GM19324 (cell line): ENCODE data around the gene ADAM17.
"Not testable (repeated sequence)": the region's sequence is repeated elsewhere in the genome, so short reads cannot be mapped to it uniquely, and the experiment has no call there.

ENCODE experiments used
- ATAC-seq: cut with Tn5 transposase; IDR thresholded peaks from one replicate; pipeline ENCODE4 v1.9.1; 2021; ENCODE audit warnings: mild to moderate bottlenecking, moderate library complexity; ENCODE audit not compliant: unreplicated experiment, low FRiP score

The ADAM17 gene

GRCh38 chr2:9555297-9556120 lies at the start of gene ADAM17:
TSS of gene ADAM17 (minus strand) at chr2:9555830. CDS start at chr2:9555605, 225 bp downstream.
- ATAC-seq = peak; percentile 94

- ATAC-seq = no peak
Measured at GRCh38 chr2:9602412-9602811, 46.8 kb upstream of the ADAM17 start.

- ATAC-seq = no peak
Measured at GRCh38 chr2:9601397-9601796, 45.8 kb upstream of the ADAM17 start.

- no peak for ATAC-seq
Measured at GRCh38 chr2:9599430-9599829, 43.8 kb upstream of the ADAM17 start.

GRCh38 chr2:9596621-9597311 lies 41.1 kb upstream of the ADAM17 start:
- no peak for ATAC-seq

- ATAC-seq = no peak
Measured at GRCh38 chr2:9595746-9596145, 40.1 kb upstream of the ADAM17 start.

- ATAC-seq = not testable (repeated sequence)
Measured at GRCh38 chr2:9595256-9595655, 39.6 kb upstream of the ADAM17 start.

GRCh38 chr2:9594366-9595054 lies 38.9 kb upstream of the ADAM17 start:
- no peak for ATAC-seq

GRCh38 chr2:9593925-9594324 lies 38.3 kb upstream of the ADAM17 start:
- no peak for ATAC-seq

- no peak for ATAC-seq
Measured at GRCh38 chr2:9592699-9593098, 37.1 kb upstream of the ADAM17 start.

- ATAC-seq = no peak
Measured at GRCh38 chr2:9590641-9591040, 35.0 kb upstream of the ADAM17 start.

GRCh38 chr2:9586465-9586864 lies 30.8 kb upstream of the ADAM17 start:
- no peak for ATAC-seq

- ATAC-seq = no peak
Measured at GRCh38 chr2:9585486-9585885, 29.9 kb upstream of the ADAM17 start.

- not testable (repeated sequence) for ATAC-seq
Measured at GRCh38 chr2:9584902-9585301, 29.3 kb upstream of the ADAM17 start.

GRCh38 chr2:9582624-9583023 lies 27.0 kb upstream of the ADAM17 start:
- ATAC-seq = no peak

- ATAC-seq = no peak
Measured at GRCh38 chr2:9578467-9579235, 23.0 kb upstream of the ADAM17 start.

- no peak for ATAC-seq
Measured at GRCh38 chr2:9574331-9574730, 18.7 kb upstream of the ADAM17 start.

- no peak for ATAC-seq
Measured at GRCh38 chr2:9573840-9574239, 18.2 kb upstream of the ADAM17 start.

GRCh38 chr2:9573013-9573720 lies 17.5 kb upstream of the ADAM17 start:
- ATAC-seq = no peak
